Measurements from ENCODE around the gene SECISBP2.

DNA sequence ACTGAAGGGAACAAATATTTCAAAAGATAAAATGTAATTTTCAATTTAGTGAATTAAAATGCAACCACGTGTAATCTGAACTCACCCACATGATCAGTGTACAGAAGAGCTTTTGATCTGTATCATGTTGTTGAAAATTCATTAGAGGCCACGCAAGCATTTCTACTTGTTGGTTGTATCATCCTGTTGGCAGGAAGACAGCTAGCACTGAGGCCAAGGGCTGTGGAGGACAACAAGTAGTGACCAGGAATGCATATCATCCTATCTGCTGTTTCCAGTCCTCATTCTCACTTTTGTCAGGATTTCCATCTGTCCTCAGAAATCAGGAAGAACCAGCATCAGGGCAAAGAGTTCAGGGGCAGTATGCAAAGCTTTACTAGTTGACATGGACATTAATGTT, 37.2 kb upstream of the SECISBP2 start:
- no peak for TF ChIP-seq TAF1 (IDR thresholded peaks at IDR 0.05; ENCODE audit: borderline replicate concordance, insufficient read depth, low read length)
- TF ChIP-seq, protein P1, sequence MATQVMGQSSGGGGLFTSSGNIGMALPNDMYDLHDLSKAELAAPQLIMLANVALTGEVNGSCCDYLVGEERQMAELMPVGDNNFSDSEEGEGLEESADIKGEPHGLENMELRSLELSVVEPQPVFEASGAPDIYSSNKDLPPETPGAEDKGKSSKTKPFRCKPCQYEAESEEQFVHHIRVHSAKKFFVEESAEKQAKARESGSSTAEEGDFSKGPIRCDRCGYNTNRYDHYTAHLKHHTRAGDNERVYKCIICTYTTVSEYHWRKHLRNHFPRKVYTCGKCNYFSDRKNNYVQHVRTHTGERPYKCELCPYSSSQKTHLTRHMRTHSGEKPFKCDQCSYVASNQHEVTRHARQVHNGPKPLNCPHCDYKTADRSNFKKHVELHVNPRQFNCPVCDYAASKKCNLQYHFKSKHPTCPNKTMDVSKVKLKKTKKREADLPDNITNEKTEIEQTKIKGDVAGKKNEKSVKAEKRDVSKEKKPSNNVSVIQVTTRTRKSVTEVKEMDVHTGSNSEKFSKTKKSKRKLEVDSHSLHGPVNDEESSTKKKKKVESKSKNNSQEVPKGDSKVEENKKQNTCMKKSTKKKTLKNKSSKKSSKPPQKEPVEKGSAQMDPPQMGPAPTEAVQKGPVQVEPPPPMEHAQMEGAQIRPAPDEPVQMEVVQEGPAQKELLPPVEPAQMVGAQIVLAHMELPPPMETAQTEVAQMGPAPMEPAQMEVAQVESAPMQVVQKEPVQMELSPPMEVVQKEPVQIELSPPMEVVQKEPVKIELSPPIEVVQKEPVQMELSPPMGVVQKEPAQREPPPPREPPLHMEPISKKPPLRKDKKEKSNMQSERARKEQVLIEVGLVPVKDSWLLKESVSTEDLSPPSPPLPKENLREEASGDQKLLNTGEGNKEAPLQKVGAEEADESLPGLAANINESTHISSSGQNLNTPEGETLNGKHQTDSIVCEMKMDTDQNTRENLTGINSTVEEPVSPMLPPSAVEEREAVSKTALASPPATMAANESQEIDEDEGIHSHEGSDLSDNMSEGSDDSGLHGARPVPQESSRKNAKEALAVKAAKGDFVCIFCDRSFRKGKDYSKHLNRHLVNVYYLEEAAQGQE (IDR thresholded peaks at IDR 0.05; ENCODE audit: insufficient read depth in 1 of 2, low read depth in 2 of 2, low read length in 2 of 2): no peak
- TF ChIP-seq POLR2AphosphoS5 (IDR thresholded peaks at IDR 0.05; ENCODE audit: low read depth, low read length): no peak
- no peak for TF ChIP-seq SIN3A (IDR thresholded peaks at IDR 0.05; ENCODE audit: borderline replicate concordance, insufficient read depth, low read length)
